Measurements from ENCODE around the gene AGTRAP.

The AGTRAP gene

GRCh38 chr1:11764115-11764514 is 28.2 kb downstream of the AGTRAP start:
- no peak for DNase-seq (ENCODE audit: low spot score)

GRCh38 chr1:11764519-11764918 is 28.6 kb downstream of the AGTRAP start:
- no peak for DNase-seq (ENCODE audit: low spot score)

GRCh38 chr1:11765661-11766428 is 29.9 kb downstream of the AGTRAP start:
- DNase-seq (ENCODE audit: low spot score), result no peak

GRCh38 chr1:11766429-11766776 is 30.5 kb downstream of the AGTRAP start:
- no peak for DNase-seq (ENCODE audit: low spot score)

GRCh38 chr1:11767922-11768704 is 32.2 kb downstream of the AGTRAP start:
- DNase-seq (ENCODE audit: low spot score), result peak; percentile 57

GRCh38 chr1:11768821-11769220 is 32.9 kb downstream of the AGTRAP start:
- DNase-seq (ENCODE audit: low spot score), result peak; percentile 61

- no peak for DNase-seq (ENCODE audit: low spot score)
These were observed 33.3 kb downstream of the AGTRAP start for GRCh38 chr1:11769274-11769673.

- DNase-seq (ENCODE audit: low spot score), result no peak
These were observed 34.1 kb downstream of the AGTRAP start for GRCh38 chr1:11770011-11770410.

GRCh38 chr1:11771481-11772043 is 35.6 kb downstream of the AGTRAP start:
- DNase-seq (ENCODE audit: low spot score), result no peak

- DNase-seq (ENCODE audit: low spot score), result no peak
These were observed 36.5 kb downstream of the AGTRAP start for GRCh38 chr1:11772458-11772857.

- DNase-seq (ENCODE audit: low spot score), result no peak
These were observed 38.8 kb downstream of the AGTRAP start for GRCh38 chr1:11774753-11775152.

GRCh38 chr1:11777658-11778322 is 41.9 kb downstream of the AGTRAP start:
- no peak for DNase-seq (ENCODE audit: low spot score)

- no peak for DNase-seq (ENCODE audit: low spot score)
These were observed 42.4 kb downstream of the AGTRAP start for GRCh38 chr1:11778336-11778735.

GRCh38 chr1:11778844-11779623 is 43.1 kb downstream of the AGTRAP start:
- DNase-seq (ENCODE audit: low spot score), result no peak

- DNase-seq (ENCODE audit: low spot score), result no peak
These were observed 43.9 kb downstream of the AGTRAP start for GRCh38 chr1:11779715-11780379.

GRCh38 chr1:11780380-11781147 is 44.6 kb downstream of the AGTRAP start:
- DNase-seq (ENCODE audit: low spot score), result no peak

GRCh38 chr1:11781297-11781696 is 45.4 kb downstream of the AGTRAP start:
- no peak for DNase-seq (ENCODE audit: low spot score)

- DNase-seq (ENCODE audit: low spot score), result no peak
These were observed 46.3 kb downstream of the AGTRAP start for GRCh38 chr1:11782127-11782708.

- no peak for DNase-seq (ENCODE audit: low spot score)
These were observed 47.6 kb downstream of the AGTRAP start for GRCh38 chr1:11783556-11783955.

All from GM03348 (cell line).